HCT116 (cell line): Measurements from ENCODE around the gene LRP1B. TPM values are rescaled to one million over a fixed set of nuclear protein-coding genes. Genes with fewer than 3 reads are reported as not detected.

Experiments used
- ATAC-seq: fragments of 200-7000 bp; cut with Tn5 transposase; 2 replicates; pipeline ENCODE4 v1.9.1; 2020; ENCODE audit warnings: mild to moderate bottlenecking, moderate library complexity
- BruUV-seq: library from RNA; stranded (reverse); fragments of 400-500 nt; replicated peaks from 2 replicates; lab custom pipeline; 2021; lab: Mats Ljungman, UMichigan
- CTCF ChIA-PET: fragments of 300-600 bp; sonication (Branson Sonifier 250); formaldehyde crosslinking; loops from one replicate; lab custom pipeline; 2021; ENCODE audit warnings: antibody characterized with exemption; lab: Charles Lee
- POLR2A ChIA-PET: fragments of 300-600, 350-600 bp; sonication (Branson Sonifier 250); formaldehyde crosslinking; loops from one replicate; lab custom pipeline; 2021; ENCODE audit warnings: antibody characterized with exemption; lab: Charles Lee
- RAD21 ChIA-PET, 2 experiments: fragments of 300-600 bp; sonication (Branson Sonifier 250); formaldehyde crosslinking; loops; one replicate each; lab custom pipeline; 2023; ENCODE audit warnings: low total read pairs in 2 of 2; ENCODE audit not compliant: uncharacterized antibody in 2 of 2, unreplicated experiment in 2 of 2, low non-redundant PET in 1 of 2; lab: Charles Lee
- DNase-seq: peaks from one replicate; pipeline ENCODE4 v3.0.0-alpha.2; 2010; ENCODE audit warnings: low read depth, low spot score
- H2AFZ ChIP-seq: fragments of 200-600 bp; shearing (Covaris generic), sonication (generic); 2 replicates; pipeline ENCODE4 v1.6.1; 2017; ENCODE audit warnings: low read depth, mixed run types, mixed read lengths, antibody characterized with exemption, low read length; ENCODE audit not compliant: poor library complexity, severe bottlenecking
- H3K27ac ChIP-seq: 2 replicates; pipeline ENCODE4 v1.5.1; 2012; ENCODE audit warnings: low read depth, low read length
- H3K27me3 ChIP-seq: fragments of 200-600 bp; sonication (generic); 2 replicates; pipeline ENCODE4 v1.6.1; 2016; ENCODE audit warnings: mixed run types, low read length, mixed read lengths; ENCODE audit not compliant: insufficient read depth
- H3K36me3 ChIP-seq, 2 experiments: fragments of 200-500 bp in 1 of 2; fragments of 200-600 bp in 1 of 2; sonication (Bioruptor generic) in 1 of 2; sonication (generic) in 1 of 2; 2 replicates each; pipeline versions ENCODE4 v1.5.1 to v1.6.1; 2014 to 2016; ENCODE audit warnings: low read length in 2 of 2, inconsistent platforms in 1 of 2, mixed read lengths in 1 of 2, mixed run types in 1 of 2; ENCODE audit not compliant: insufficient read depth in 2 of 2, control insufficient read depth in 1 of 2
- H3K4me1 ChIP-seq, 2 experiments: fragments of 200-600 bp in 1 of 2; sonication (generic) in 1 of 2; 2 replicates each; pipeline versions ENCODE4 v1.5.1 to v1.6.1; 2012 to 2017; ENCODE audit warnings: low read length in 2 of 2, inconsistent platforms in 1 of 2, mild to moderate bottlenecking in 1 of 2, mixed read lengths in 1 of 2, mixed run types in 1 of 2, moderate library complexity in 1 of 2; ENCODE audit not compliant: insufficient read depth in 2 of 2, control insufficient read depth in 1 of 2
- H3K4me2 ChIP-seq: fragments of 200-600 bp; sonication (generic); 2 replicates; pipeline ENCODE4 v1.6.1; 2017; ENCODE audit warnings: mixed run types, low read length, mixed read lengths
- H3K4me3 ChIP-seq, 2 experiments: fragments of 200-600 bp in 1 of 2; sonication (generic) in 1 of 2; replicated peaks in 1 of 2; 2 replicates each; pipeline ENCODE4 v1.5.1; 2011 to 2016; ENCODE audit warnings: low read length in 2 of 2, control low read depth in 1 of 2, low read depth in 1 of 2, mild to moderate bottlenecking in 1 of 2, mixed read lengths in 1 of 2, mixed run types in 1 of 2
- H3K79me2 ChIP-seq: fragments of 200-600 bp; sonication (generic); 2 replicates; pipeline ENCODE4 v1.6.1; 2017; ENCODE audit warnings: mild to moderate bottlenecking, mixed run types, low read length, moderate library complexity, mixed read lengths; ENCODE audit not compliant: insufficient read depth
- H3K9ac ChIP-seq: fragments of 200-600 bp; sonication (generic); 2 replicates; pipeline ENCODE4 v1.6.1; 2016; ENCODE audit warnings: low read length, mixed read lengths
- H3K9me2 ChIP-seq: fragments of 200-600 bp; sonication (generic), shearing (Covaris generic); 2 replicates; pipeline ENCODE4 v1.6.1; 2017; ENCODE audit warnings: mixed run types, mild to moderate bottlenecking, moderate library complexity; ENCODE audit not compliant: insufficient read depth
- H3K9me3 ChIP-seq, 2 experiments: fragments of 200-500 bp in 1 of 2; fragments of 200-600 bp in 1 of 2; sonication (Bioruptor generic) in 1 of 2; sonication (generic) in 1 of 2; 2 replicates each; pipeline ENCODE4 v1.6.1; 2014 to 2017; ENCODE audit warnings: low read length in 2 of 2, mixed read lengths in 2 of 2, inconsistent platforms in 1 of 2, low read depth in 1 of 2, mild to moderate bottlenecking in 1 of 2, mixed run types in 1 of 2, moderate library complexity in 1 of 2; ENCODE audit not compliant: control insufficient read depth in 1 of 2, insufficient read depth in 1 of 2
- H4K20me1 ChIP-seq: fragments of 200-600 bp; sonication (generic), shearing (Covaris generic); 2 replicates; pipeline ENCODE4 v1.6.1; 2017; ENCODE audit warnings: mixed run types, mild to moderate bottlenecking, moderate library complexity; ENCODE audit not compliant: insufficient read depth
- CTCF ChIP-seq, 3 experiments: fragments of 200-600 bp in 1 of 3; sonication (generic) in 1 of 3; IDR thresholded peaks in 2 of 3; conservative IDR thresholded peaks in 1 of 3; 2 replicates each; pipeline ENCODE4 v1.5.1; 2012 to 2017; ENCODE audit warnings: low read depth in 2 of 3, low read length in 2 of 3, antibody characterized with exemption in 1 of 3, borderline replicate concordance in 1 of 3, control low read depth in 1 of 3, mild to moderate bottlenecking in 1 of 3, mixed read lengths in 1 of 3, mixed run types in 1 of 3, moderate library complexity in 1 of 3; ENCODE audit not compliant: insufficient read depth in 1 of 3
- ELF1 ChIP-seq: IDR thresholded peaks from 2 replicates; pipeline ENCODE4 v1.6.1; 2012; ENCODE audit warnings: low read depth, borderline replicate concordance
- EZH2 ChIP-seq: fragments of 200-600 bp; sonication (generic); IDR thresholded peaks from 2 replicates; pipeline ENCODE4 v1.6.1; 2017; ENCODE audit warnings: antibody characterized with exemption, mixed run types
- MAX ChIP-seq: IDR thresholded peaks from 2 replicates; pipeline ENCODE4 v1.6.1; 2012
- POLR2AphosphoS5 ChIP-seq: IDR thresholded peaks from 2 replicates; pipeline ENCODE4 v1.6.1; 2011; ENCODE audit warnings: mild to moderate bottlenecking, low read depth, low read length, moderate library complexity
- REST ChIP-seq: IDR thresholded peaks from 2 replicates; pipeline ENCODE4 v1.6.1; 2012; ENCODE audit warnings: low read depth
- SIN3A ChIP-seq: IDR thresholded peaks from 2 replicates; pipeline ENCODE4 v1.6.1; 2012; ENCODE audit warnings: low read depth
- YY1 ChIP-seq: IDR thresholded peaks from 2 replicates; pipeline ENCODE4 v1.6.1; 2011; ENCODE audit warnings: low read length, low read depth, moderate library complexity, mild to moderate bottlenecking; ENCODE audit not compliant: insufficient replicate concordance; ENCODE audit errors: extremely low read depth
- ZBTB33 ChIP-seq: IDR thresholded peaks from 2 replicates; pipeline ENCODE4 v1.6.1; 2011; ENCODE audit warnings: mild to moderate bottlenecking, low read length, moderate library complexity; ENCODE audit not compliant: insufficient replicate concordance; ENCODE audit errors: extremely low read depth
- ZFX ChIP-seq: fragments of 450-650 bp; IDR thresholded peaks from 2 replicates; pipeline ENCODE4 v1.6.1; 2017
- ZNF274 ChIP-seq: fragments of 200-500 bp; sonication (Bioruptor generic); IDR thresholded peaks from 2 replicates; pipeline ENCODE4 v1.6.1; 2014; ENCODE audit warnings: mild to moderate bottlenecking, low read depth, low read length, inconsistent platforms
- intact Hi-C: fragments of 100-400 bp; cut with micrococcal nuclease; formaldehyde crosslinking; loops from 2 replicates; pipeline ENCODE4 v1.10.0; 2022
- total RNA-seq: library from RNA; stranded (reverse); gene quantifications from one replicate; pipeline ENCODE4 v1.2.1, GENCODE V29; 2021; ENCODE audit not compliant: unreplicated experiment

LRP1B gene
- total RNA-seq, 1 experiment from 2014 or later: 0.34 TPM

- BruUV-seq: no TSS peak
- ChIA-PET CTCF (no interaction called here), POLR2A (no interaction called here), RAD21 (no interaction called here)
- DNase-seq (no peak), ATAC-seq (no peak)
- intact Hi-C loops: no loop called here
- no peak overlapping the region for H3K4me3 ChIP-seq
- H3K36me3 ChIP-seq: no peaks in the 10 kb centered on the region
- H2AFZ ChIP-seq: no peak overlapping the region
- no peak overlapping the region for H3K9ac ChIP-seq
- H3K27me3 ChIP-seq: no peaks in the 10 kb centered on the region
- no peaks in the 10 kb centered on the region; the same call in 1 of the 2 replicates for H3K9me2 ChIP-seq
- H3K79me2 ChIP-seq: no peaks in the 10 kb centered on the region
- H3K4me2 ChIP-seq: no peak overlapping the region
- H4K20me1 ChIP-seq: no peaks in the 10 kb centered on the region
- H3K9me3 ChIP-seq: no peaks in the 10 kb centered on the region
- no peaks in the 10 kb centered on the region for H3K4me1 ChIP-seq
- H3K27ac ChIP-seq: no peak overlapping the region
- no peak for TF ChIP-seq REST
Measured at GRCh38 chr2:142075826-142076225, 55.0 kb downstream of the LRP1B start.

DNA sequence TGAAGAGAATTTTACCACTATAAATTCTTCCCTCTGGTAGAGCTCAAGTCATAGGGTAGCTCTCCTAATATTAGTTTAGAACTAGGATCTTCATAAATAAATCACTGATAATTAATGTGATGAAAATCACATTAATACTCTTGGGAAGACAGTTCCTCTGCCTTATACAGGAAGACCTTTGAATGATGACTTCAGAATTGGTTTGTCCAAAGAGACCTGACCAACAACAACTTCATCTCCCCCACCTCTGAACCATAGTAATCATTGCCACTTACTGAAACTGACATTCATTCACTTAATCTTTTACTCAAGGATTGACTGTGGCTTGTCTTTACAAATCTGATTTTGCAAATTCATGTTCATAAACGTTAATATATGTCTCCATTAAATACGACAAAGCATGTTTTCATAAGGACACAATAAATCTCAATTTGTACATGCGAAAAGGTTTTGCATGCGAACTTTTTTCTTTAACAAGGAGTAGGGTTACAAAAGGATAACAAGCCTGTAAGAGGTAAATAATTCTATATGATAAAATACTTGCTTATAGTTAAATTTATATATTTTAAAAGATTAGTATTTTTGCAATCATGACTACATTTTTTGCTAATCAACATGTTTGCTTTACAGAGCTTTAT is 61.4 kb downstream of the LRP1B start:
- H3K4me2 ChIP-seq: no peak overlapping the region
- H2AFZ ChIP-seq: no peak overlapping the region
- intact Hi-C loops: no loop called here
- no peak overlapping the region for H3K4me3 ChIP-seq
- no peaks in the 10 kb centered on the region for H3K27me3 ChIP-seq
- H3K4me1 ChIP-seq: no peaks in the 10 kb centered on the region
- DNase-seq: no peak
- H3K9me2 ChIP-seq: no peaks in the 10 kb centered on the region; the same call in 1 of the 2 replicates
- no peak overlapping the region for H3K9ac ChIP-seq
- no peaks in the 10 kb centered on the region for H3K79me2 ChIP-seq
- H3K36me3 ChIP-seq: no peaks in the 10 kb centered on the region
- H3K27ac ChIP-seq: no peak overlapping the region
- ChIA-PET POLR2A (no interaction called here), CTCF (no interaction called here), RAD21 (no interaction called here)
- no TSS peak for BruUV-seq
- H4K20me1 ChIP-seq: no peaks in the 10 kb centered on the region; the same call in 1 of the 2 replicates
- no peak for ATAC-seq
- no peaks in the 10 kb centered on the region for H3K9me3 ChIP-seq
- TF ChIP-seq ZNF274: no peak
- TF ChIP-seq CTCF (IDR thresholded peaks at IDR 0.05 in 2 of 3, conservative IDR thresholded peaks at IDR 0.05 in 1 of 3; ENCODE audit: borderline replicate concordance in 1 of 3, insufficient read depth in 1 of 3, low read depth in 2 of 3, low read length in 2 of 3): no peak
- TF ChIP-seq SIN3A: no peak
- no peak for TF ChIP-seq POLR2AphosphoS5
- no peak for TF ChIP-seq ZBTB33
- TF ChIP-seq ZFX: no peak
- no peak for TF ChIP-seq ELF1
- no peak for TF ChIP-seq YY1
- TF ChIP-seq EZH2: no peak
- no peak for TF ChIP-seq MAX
